NOMO-1 (cell line): ENCODE results near the gene TRPV3.
"Not testable (repeated sequence)": the region's sequence is repeated elsewhere in the genome, so short reads cannot be mapped to it uniquely, and the experiment has no call there.

Experiments
- DNase-seq, 2 experiments: peaks; one replicate each; lab custom pipeline; 2025; ENCODE audit not compliant: unreplicated experiment in 2 of 2; lab: John Stamatoyannopoulos, UW

TRPV3 gene

GRCh38 chr17:3574231-3574630, 16.6 kb upstream of the TRPV3 start:
- DNase-seq: no peak

GRCh38 chr17:3573246-3574100, 15.9 kb upstream of the TRPV3 start:
- no peak for DNase-seq

- no peak for DNase-seq
These were observed 14.6 kb upstream of the TRPV3 start for GRCh38 chr17:3572231-3572630.

GRCh38 chr17:3571043-3571900, 13.7 kb upstream of the TRPV3 start:
- no peak for DNase-seq

GRCh38 chr17:3569534-3570137, 12.0 kb upstream of the TRPV3 start:
- DNase-seq: no peak

- DNase-seq: no peak
These were observed 8.9 kb upstream of the TRPV3 start for GRCh38 chr17:3566551-3566950.

- no peak for DNase-seq
These were observed 7.5 kb upstream of the TRPV3 start for GRCh38 chr17:3565143-3565542.

- not testable (repeated sequence) for DNase-seq
These were observed 6.6 kb upstream of the TRPV3 start for GRCh38 chr17:3564241-3564640.

- DNase-seq: no peak
These were observed 1.6 kb upstream of the TRPV3 start for GRCh38 chr17:3559270-3559645.

- no peak for DNase-seq
These were observed 1.1 kb upstream of the TRPV3 start for GRCh38 chr17:3558603-3559269.

- no peak for DNase-seq
These were observed 470 bp downstream of the TRPV3 start for GRCh38 chr17:3556916-3557767.

GRCh38 chr17:3556239-3556915, 1.2 kb downstream of the TRPV3 start:
- no peak for DNase-seq

- no peak for DNase-seq
These were observed 2.3 kb downstream of the TRPV3 start for GRCh38 chr17:3555189-3555796.

- DNase-seq: no peak
These were observed 3.2 kb downstream of the TRPV3 start for GRCh38 chr17:3554440-3554839.

- DNase-seq: no peak
These were observed 3.9 kb downstream of the TRPV3 start for GRCh38 chr17:3553419-3554401.

- DNase-seq: no peak
These were observed 4.7 kb downstream of the TRPV3 start for GRCh38 chr17:3552916-3553315.

- no peak for DNase-seq
These were observed 6.4 kb downstream of the TRPV3 start for GRCh38 chr17:3551189-3551588.

- no peak for DNase-seq
These were observed 7.9 kb downstream of the TRPV3 start for GRCh38 chr17:3549610-3550162.
